Measurements from ENCODE around the gene CC2D2B.
"Not testable (repeated sequence)": the region's sequence is repeated elsewhere in the genome, so short reads cannot be mapped to it uniquely, and the experiment has no call there.

The CC2D2B gene

GRCh38 chr10:95963991-95964389 is 56.2 kb downstream of the CC2D2B start:
- no peak for DNase-seq (ENCODE audit: low read depth)
- no peak overlapping the region for H3K4me3 ChIP-seq (ENCODE audit: low read depth, low read length)
- TF ChIP-seq CTCF (conservative IDR thresholded peaks at IDR 0.05; ENCODE audit: low read depth, low read length) = no peak

GRCh38 chr10:95964756-95965155 is 57.0 kb downstream of the CC2D2B start:
- peak; percentile 3 for DNase-seq (ENCODE audit: low read depth)
- no peak for TF ChIP-seq CTCF (conservative IDR thresholded peaks at IDR 0.05; ENCODE audit: low read depth, low read length)
- H3K4me3 ChIP-seq (ENCODE audit: low read depth, low read length) = no peak overlapping the region

GRCh38 chr10:95976362-95977229 is 68.8 kb downstream of the CC2D2B start:
- no peak for TF ChIP-seq CTCF (conservative IDR thresholded peaks at IDR 0.05; ENCODE audit: low read depth, low read length)
- DNase-seq (ENCODE audit: low read depth) = no peak
- no peak overlapping the region for H3K4me3 ChIP-seq (ENCODE audit: low read depth, low read length)

- DNase-seq (ENCODE audit: low read depth) = no peak
- TF ChIP-seq CTCF (conservative IDR thresholded peaks at IDR 0.05; ENCODE audit: low read depth, low read length) = no peak
- H3K4me3 ChIP-seq (ENCODE audit: low read depth, low read length) = no peak overlapping the region
Observed at GRCh38 chr10:95982200-95982599, 74.4 kb downstream of the CC2D2B start.

- H3K4me3 ChIP-seq (ENCODE audit: low read depth, low read length) = no peak overlapping the region
- DNase-seq (ENCODE audit: low read depth) = no peak
- no peak for TF ChIP-seq CTCF (conservative IDR thresholded peaks at IDR 0.05; ENCODE audit: low read depth, low read length)
Observed at GRCh38 chr10:95987685-95988426, 80.1 kb downstream of the CC2D2B start.

- DNase-seq (ENCODE audit: low read depth) = no peak
- TF ChIP-seq CTCF (conservative IDR thresholded peaks at IDR 0.05; ENCODE audit: low read depth, low read length) = no peak
- no peak overlapping the region for H3K4me3 ChIP-seq (ENCODE audit: low read depth, low read length)
Observed at GRCh38 chr10:95988702-95989101, 80.9 kb downstream of the CC2D2B start.

GRCh38 chr10:95994376-95994775 is 86.6 kb downstream of the CC2D2B start:
- not testable (repeated sequence) for DNase-seq (ENCODE audit: low read depth); H3K4me3 ChIP-seq (ENCODE audit: low read depth, low read length)
